DOHH2 (cell line): ENCODE measurements around the gene AFF1.

Experiments
- H3F3A ChIP-seq: fragments of 200-600 bp; sonication (generic), shearing (Covaris generic); 2 replicates; pipeline ENCODE4 v1.6.0; 2016; ENCODE audit warnings: antibody characterized with exemption, mild to moderate bottlenecking; ENCODE audit not compliant: control insufficient read depth, insufficient read depth
- H3K27ac ChIP-seq: fragments of 200-600 bp; sonication (generic); 2 replicates; pipeline ENCODE4 v1.5.1; 2014; ENCODE audit warnings: low read depth, mild to moderate bottlenecking, low read length, moderate library complexity
- H3K27me3 ChIP-seq: fragments of 200-600 bp; sonication (generic); 2 replicates; pipeline ENCODE4 v1.6.1; 2014; ENCODE audit warnings: mild to moderate bottlenecking, low read length, mixed read lengths; ENCODE audit not compliant: control insufficient read depth
- H3K36me3 ChIP-seq: fragments of 200-600 bp; sonication (generic); 2 replicates; pipeline ENCODE4 v1.6.1; 2014; ENCODE audit warnings: mild to moderate bottlenecking, low read length, moderate library complexity, mixed read lengths; ENCODE audit not compliant: control insufficient read depth
- H3K4me1 ChIP-seq: fragments of 200-600 bp; sonication (generic); 2 replicates; pipeline ENCODE4 v1.6.1; 2014; ENCODE audit warnings: mild to moderate bottlenecking, low read length, mixed read lengths; ENCODE audit not compliant: control insufficient read depth
- H3K4me2 ChIP-seq: fragments of 200-600 bp; sonication (generic); 2 replicates; pipeline ENCODE4 v1.6.0; 2014; ENCODE audit warnings: mild to moderate bottlenecking, low read length, moderate library complexity
- H3K4me3 ChIP-seq: fragments of 200-600 bp; sonication (generic); 2 replicates; pipeline ENCODE4 v1.5.1; 2014; ENCODE audit warnings: mild to moderate bottlenecking, low read length, mixed read lengths
- H3K79me2 ChIP-seq: fragments of 200-600 bp; sonication (generic); 2 replicates; pipeline ENCODE4 v1.6.1; 2014; ENCODE audit warnings: mild to moderate bottlenecking, low read length, mixed read lengths; ENCODE audit not compliant: control insufficient read depth
- H3K9me2 ChIP-seq: fragments of 200-600 bp; sonication (generic); replicated peaks from 2 replicates; pipeline ENCODE4 v1.6.1; 2014; ENCODE audit warnings: mild to moderate bottlenecking, low read length, mixed read lengths; ENCODE audit not compliant: control insufficient read depth
- H3K9me3 ChIP-seq: fragments of 200-600 bp; sonication (generic); 2 replicates; pipeline ENCODE4 v1.6.1; 2014; ENCODE audit warnings: antibody characterized with exemption, low read length, mixed read lengths; ENCODE audit not compliant: control insufficient read depth, insufficient read depth
- H4K20me1 ChIP-seq: fragments of 200-600 bp; sonication (generic); 2 replicates; pipeline ENCODE4 v1.6.0; 2014; ENCODE audit warnings: low read depth, mild to moderate bottlenecking, antibody characterized with exemption, low read length, moderate library complexity; ENCODE audit not compliant: control insufficient read depth, insufficient read depth
- CTCF ChIP-seq: fragments of 200-600 bp; sonication (generic); IDR thresholded peaks from one replicate; pipeline ENCODE4 v1.5.1; 2014; ENCODE audit warnings: antibody characterized with exemption, mild to moderate bottlenecking, low read depth, low read length; ENCODE audit not compliant: poor library complexity, severe bottlenecking
- EZH2phosphoT487 ChIP-seq: fragments of 200-600 bp; sonication (generic); IDR thresholded peaks from 2 replicates; pipeline ENCODE4 v1.6.1; 2017; ENCODE audit warnings: borderline replicate concordance, mild to moderate bottlenecking, antibody characterized with exemption, low read length, moderate library complexity, mixed read lengths

AFF1 gene

GRCh38 chr4:87108142-87108546 is 173.3 kb downstream of the AFF1 start:
- H3K4me2 ChIP-seq, result no peak overlapping the region
- no peaks in the 10 kb centered on the region for H3K9me2 ChIP-seq
- H3F3A ChIP-seq, result no peaks in the 10 kb centered on the region
- no peak for TF ChIP-seq EZH2phosphoT487
- no peak for TF ChIP-seq CTCF
- H3K27me3 ChIP-seq, result no peaks in the 10 kb centered on the region
- no peaks in the 10 kb centered on the region for H3K9me3 ChIP-seq
- no peak overlapping the region for H3K27ac ChIP-seq
- H3K4me3 ChIP-seq, result no peak overlapping the region
- H3K79me2 ChIP-seq, result no peaks in the 10 kb centered on the region
- no peaks in the 10 kb centered on the region for H3K36me3 ChIP-seq
- H3K4me1 ChIP-seq, result peaks cover 10% of the 10 kb centered on the region
- H4K20me1 ChIP-seq, result no peaks in the 10 kb centered on the region

GRCh38 chr4:87109121-87109520 is 174.3 kb downstream of the AFF1 start:
- H3K9me3 ChIP-seq, result no peaks in the 10 kb centered on the region
- TF ChIP-seq EZH2phosphoT487 (no peak), CTCF (no peak)
- H3K36me3 ChIP-seq, result no peaks in the 10 kb centered on the region
- no peaks in the 10 kb centered on the region for H3K27me3 ChIP-seq
- peaks cover under 1% of the 10 kb centered on the region for H3K4me1 ChIP-seq
- H3K79me2 ChIP-seq, result no peaks in the 10 kb centered on the region
- H3K4me2 ChIP-seq, result no peak overlapping the region
- H3F3A ChIP-seq, result no peaks in the 10 kb centered on the region
- H3K4me3 ChIP-seq, result no peak overlapping the region
- no peak overlapping the region for H3K27ac ChIP-seq
- H3K9me2 ChIP-seq, result no peaks in the 10 kb centered on the region
- no peaks in the 10 kb centered on the region for H4K20me1 ChIP-seq

- H3K79me2 ChIP-seq, result no peaks in the 10 kb centered on the region
- H3K4me1 ChIP-seq, result no peaks in the 10 kb centered on the region
- TF ChIP-seq EZH2phosphoT487, result no peak
- TF ChIP-seq CTCF, result no peak
- H3K9me2 ChIP-seq, result no peaks in the 10 kb centered on the region
- H3F3A ChIP-seq, result no peaks in the 10 kb centered on the region
- H3K4me3 ChIP-seq, result no peak overlapping the region
- H3K27me3 ChIP-seq, result no peaks in the 10 kb centered on the region
- H4K20me1 ChIP-seq, result no peaks in the 10 kb centered on the region
- no peak overlapping the region for H3K27ac ChIP-seq
- no peak overlapping the region for H3K4me2 ChIP-seq
- no peaks in the 10 kb centered on the region for H3K36me3 ChIP-seq
- H3K9me3 ChIP-seq, result no peaks in the 10 kb centered on the region
Measured at GRCh38 chr4:87109945-87110344, 175.1 kb downstream of the AFF1 start.

- Histone ChIP-seq H3K9me2 (no peaks in the 10 kb centered on the region), H4K20me1 (no peaks in the 10 kb centered on the region), H3K4me3 (no peak overlapping the region), H3K27ac (no peak overlapping the region), H3K27me3 (no peaks in the 10 kb centered on the region), H3F3A (no peaks in the 10 kb centered on the region), H3K9me3 (no peaks in the 10 kb centered on the region), H3K4me1 (no peaks in the 10 kb centered on the region), H3K36me3 (no peaks in the 10 kb centered on the region), H3K4me2 (no peak overlapping the region), H3K79me2 (no peaks in the 10 kb centered on the region)
- TF ChIP-seq CTCF (no peak), EZH2phosphoT487 (no peak)
Measured at GRCh38 chr4:87112063-87112462, 177.3 kb downstream of the AFF1 start.
